HG02938 (cell line): ENCODE measurements around the gene DNAJB8.

Source experiments
- ATAC-seq: cut with Tn5 transposase; IDR thresholded peaks from one replicate; pipeline ENCODE4 v1.9.1; 2021; ENCODE audit warnings: mild to moderate bottlenecking, moderate library complexity; ENCODE audit not compliant: unreplicated experiment

The DNAJB8 gene

DNA sequence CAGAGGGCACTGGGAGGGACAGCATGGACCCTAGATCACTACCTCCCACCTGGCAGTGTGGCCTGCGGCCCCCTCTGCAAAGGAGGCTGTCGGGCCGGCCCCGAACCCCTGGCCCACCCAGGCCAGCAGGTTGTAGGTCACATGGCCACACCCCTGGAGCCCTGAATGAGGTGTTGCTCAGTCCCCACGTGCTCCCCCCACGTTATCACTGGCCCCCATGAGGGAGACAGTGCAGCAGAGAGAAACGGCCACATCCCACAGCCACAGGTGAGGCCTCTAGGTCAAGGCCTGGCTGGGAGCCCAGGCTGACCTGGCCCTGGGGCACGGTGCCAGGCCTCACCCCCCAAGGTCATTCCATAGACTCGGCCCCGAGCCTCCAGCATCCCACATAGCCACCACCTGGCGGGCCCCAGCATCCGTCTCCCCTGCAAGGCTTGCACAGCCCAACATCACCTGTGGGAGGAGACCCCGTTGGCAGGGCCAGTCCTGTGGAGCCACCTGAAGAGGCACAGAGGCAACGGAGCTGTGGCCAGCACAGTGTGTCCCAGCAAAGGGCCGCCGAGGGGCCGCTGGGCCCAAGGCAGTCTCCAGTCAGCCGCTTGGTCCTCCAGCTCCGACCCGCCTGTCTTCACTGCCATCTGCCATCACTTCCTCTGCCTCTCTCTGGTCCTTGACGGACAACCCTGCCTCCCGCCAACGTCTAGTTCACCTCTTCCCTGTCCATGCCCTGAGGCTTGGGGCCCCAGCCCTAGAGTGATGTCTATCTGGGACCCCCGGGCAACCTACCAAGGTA lies 53.1 kb downstream of the DNAJB8 start:
- no peak for ATAC-seq

DNA sequence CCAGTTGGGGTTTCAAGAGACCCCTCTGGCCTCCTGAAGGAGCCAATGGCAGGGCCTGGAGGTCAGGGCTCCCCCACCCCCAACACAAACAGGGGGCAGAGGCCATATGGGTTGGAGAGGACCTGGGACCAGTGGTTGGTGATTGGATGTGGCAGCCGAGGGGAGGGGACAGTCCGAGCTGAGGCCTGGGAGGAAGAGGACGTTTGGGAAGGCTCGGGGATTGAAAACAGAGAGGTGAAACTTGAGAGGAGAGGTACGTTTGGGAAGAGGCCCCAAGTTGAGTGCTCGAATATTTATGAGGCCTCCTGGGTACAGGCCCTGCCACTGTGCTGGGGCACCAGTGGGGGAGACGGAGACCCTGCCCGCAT lies 53.7 kb downstream of the DNAJB8 start:
- ATAC-seq: no peak
